Effector memory CD8-positive, alpha-beta T cell (primary cell): Measurements from ENCODE around the gene SUOX.
"Not testable (repeated sequence)": the region's sequence is repeated elsewhere in the genome, so short reads cannot be mapped to it uniquely, and the experiment has no call there.

Source experiments
- ATAC-seq: fragments of 150-1000 bp; cut with Tn5 transposase; replicated peaks from 2 replicates; pipeline ENCODE4 v1.10.0; 2021; ENCODE audit warnings: mild to moderate bottlenecking, moderate library complexity
- DNase-seq, 3 experiments: peaks; one replicate each; pipeline ENCODE4 v3.0.0; 2021
- H3K27ac Mint-ChIP-seq, 2 donors: one replicate each; pipeline ENCODE4 v1.8.0; 2022; ENCODE audit warnings: mild to moderate bottlenecking in 2 of 2, mixed read lengths in 2 of 2, moderate library complexity in 2 of 2
- H3K27me3 Mint-ChIP-seq, 2 donors: one replicate each; pipeline ENCODE4 v1.8.0; 2022; ENCODE audit warnings: mixed read lengths in 2 of 2
- H3K36me3 Mint-ChIP-seq: one replicate; pipeline ENCODE4 v1.8.0; 2022; ENCODE audit warnings: mild to moderate bottlenecking, moderate library complexity, mixed read lengths; ENCODE audit not compliant: insufficient read depth
- H3K4me1 Mint-ChIP-seq, 2 donors: one replicate each; pipeline ENCODE4 v1.8.0; 2022; ENCODE audit warnings: low read depth in 2 of 2, mixed read lengths in 2 of 2
- H3K4me3 Mint-ChIP-seq, 2 donors: one replicate each; pipeline ENCODE4 v1.8.0; 2022; ENCODE audit warnings: mild to moderate bottlenecking in 2 of 2, mixed read lengths in 2 of 2, moderate library complexity in 2 of 2
- H3K9me3 Mint-ChIP-seq, 2 donors: one replicate each; pipeline ENCODE4 v1.8.0; 2022; ENCODE audit warnings: mixed read lengths in 2 of 2

SUOX gene

GRCh38 chr12:55995366-55995765, 1.7 kb upstream of the SUOX start:
- H3K27me3 Mint-ChIP-seq, result peaks cover 0 to 12% of the 10 kb centered on the region in 2 donors
- DNase-seq (no peak), ATAC-seq (no peak)
- peaks cover 47% of the 10 kb centered on the region for H3K36me3 Mint-ChIP-seq
- peaks cover 0 to 8% of the 10 kb centered on the region in 2 donors for H3K4me1 Mint-ChIP-seq
- H3K27ac Mint-ChIP-seq, result no peak overlapping the region
- no peaks in the 10 kb centered on the region for H3K9me3 Mint-ChIP-seq
- no peak overlapping the region for H3K4me3 Mint-ChIP-seq

GRCh38 chr12:55996201-55996714, 818 bp upstream of the SUOX start:
- DNase-seq (peak; percentile 61 to 66 (median 63)), ATAC-seq (peak; percentile 83)
- Mint-ChIP-seq H3K4me1 (peaks cover 0 to 8% of the 10 kb centered on the region in 2 donors), H3K36me3 (peaks cover 39% of the 10 kb centered on the region), H3K27ac (no peak overlapping the region), H3K27me3 (peaks cover 0 to 12% of the 10 kb centered on the region in 2 donors), H3K4me3 (peak overlapping the region; percentile 5 to 21), H3K9me3 (no peaks in the 10 kb centered on the region)

GRCh38 chr12:55997535-55997859, 421 bp downstream of the SUOX start:
- H3K4me1 Mint-ChIP-seq, result peaks cover 0 to 8% of the 10 kb centered on the region in 2 donors
- H3K27me3 Mint-ChIP-seq, result peaks cover 0 to 12% of the 10 kb centered on the region in 2 donors
- no peak overlapping the region for H3K4me3 Mint-ChIP-seq
- DNase-seq, result no peak
- peaks cover 26% of the 10 kb centered on the region for H3K36me3 Mint-ChIP-seq
- no peak overlapping the region for H3K27ac Mint-ChIP-seq
- ATAC-seq, result no peak
- H3K9me3 Mint-ChIP-seq, result no peaks in the 10 kb centered on the region

GRCh38 chr12:55999522-55999921, 2.4 kb downstream of the SUOX start:
- peaks cover 0 to 12% of the 10 kb centered on the region in 2 donors for H3K27me3 Mint-ChIP-seq
- H3K9me3 Mint-ChIP-seq, H3K4me1 Mint-ChIP-seq, ATAC-seq, DNase-seq, H3K27ac Mint-ChIP-seq, H3K36me3 Mint-ChIP-seq, H3K4me3 Mint-ChIP-seq: not testable (repeated sequence)

GRCh38 chr12:55999999-56000540, 3.0 kb downstream of the SUOX start:
- not testable (repeated sequence) for DNase-seq, H3K9me3 Mint-ChIP-seq, H3K4me1 Mint-ChIP-seq, ATAC-seq, H3K27ac Mint-ChIP-seq, H3K36me3 Mint-ChIP-seq, H3K4me3 Mint-ChIP-seq
- peaks cover 0 to 12% of the 10 kb centered on the region in 2 donors for H3K27me3 Mint-ChIP-seq

- Mint-ChIP-seq H3K27me3 (peaks cover 0 to 12% of the 10 kb centered on the region in 2 donors), H3K4me1 (peaks cover under 1 to 5% of the 10 kb centered on the region in 2 donors), H3K27ac (no peak overlapping the region), H3K36me3 (no peaks in the 10 kb centered on the region), H3K9me3 (no peaks in the 10 kb centered on the region), H3K4me3 (no peak overlapping the region)
- DNase-seq (no peak), ATAC-seq (no peak)
Measured at GRCh38 chr12:56001487-56002100, 4.5 kb downstream of the SUOX start.

- not testable (repeated sequence) for H3K9me3 Mint-ChIP-seq, H3K27ac Mint-ChIP-seq, H3K36me3 Mint-ChIP-seq, H3K4me3 Mint-ChIP-seq, DNase-seq, H3K27me3 Mint-ChIP-seq, ATAC-seq
- peaks cover 6 to 11% of the 10 kb centered on the region in 2 donors for H3K4me1 Mint-ChIP-seq
Measured at GRCh38 chr12:56003376-56003775, 6.3 kb downstream of the SUOX start.

GRCh38 chr12:56004211-56004610, 7.1 kb downstream of the SUOX start:
- H3K4me3 Mint-ChIP-seq, result no peak overlapping the region
- no peak overlapping the region for H3K27ac Mint-ChIP-seq
- no peaks in the 10 kb centered on the region for H3K36me3 Mint-ChIP-seq
- ATAC-seq, result no peak
- DNase-seq, result no peak
- no peaks in the 10 kb centered on the region for H3K27me3 Mint-ChIP-seq
- no peaks in the 10 kb centered on the region for H3K9me3 Mint-ChIP-seq
- H3K4me1 Mint-ChIP-seq, result peaks cover 11 to 14% of the 10 kb centered on the region in 2 donors

GRCh38 chr12:56007564-56008559, 10.8 kb downstream of the SUOX start:
- Mint-ChIP-seq H3K4me3 (peak overlapping the region; percentile 81 to 88), H3K4me1 (peaks cover 11 to 14% of the 10 kb centered on the region in 2 donors), H3K9me3 (no peaks in the 10 kb centered on the region), H3K27ac (peak overlapping the region; percentile 84 to 92), H3K27me3 (no peaks in the 10 kb centered on the region), H3K36me3 (no peaks in the 10 kb centered on the region)
- peak; percentile 84 for ATAC-seq
- DNase-seq, result peak; percentile 41 to 49 (median 42)

GRCh38 chr12:56010111-56010570, 13.1 kb downstream of the SUOX start:
- Mint-ChIP-seq H3K36me3 (peaks cover 4% of the 10 kb centered on the region), H3K4me3 (no peak overlapping the region), H3K27ac (no peak overlapping the region), H3K27me3 (no peaks in the 10 kb centered on the region), H3K4me1 (peaks cover 10 to 11% of the 10 kb centered on the region in 2 donors), H3K9me3 (no peaks in the 10 kb centered on the region)
- no peak for DNase-seq
- no peak for ATAC-seq

GRCh38 chr12:56011509-56012090, 14.5 kb downstream of the SUOX start:
- Mint-ChIP-seq H3K4me1 (peaks cover 9 to 11% of the 10 kb centered on the region in 2 donors), H3K9me3 (no peaks in the 10 kb centered on the region), H3K4me3 (no peak overlapping the region)

GRCh38 chr12:56013482-56013881, 16.4 kb downstream of the SUOX start:
- ATAC-seq, result no peak
- DNase-seq, result no peak
- Mint-ChIP-seq H3K27ac (no peak overlapping the region), H3K4me3 (no peak overlapping the region), H3K9me3 (no peaks in the 10 kb centered on the region), H3K27me3 (no peaks in the 10 kb centered on the region), H3K36me3 (peaks cover 4% of the 10 kb centered on the region), H3K4me1 (peaks cover 3 to 5% of the 10 kb centered on the region in 2 donors)

More at GRCh38 chr12:56011509-56012090, 14.5 kb downstream of the SUOX start:
- Mint-ChIP-seq H3K36me3 (peaks cover 4% of the 10 kb centered on the region), H3K27ac (no peak overlapping the region), H3K27me3 (no peaks in the 10 kb centered on the region)
- no peak for DNase-seq
- ATAC-seq, result no peak

GRCh38 chr12:56014205-56014604, 17.1 kb downstream of the SUOX start:
- ATAC-seq (no peak), DNase-seq (no peak)
- Mint-ChIP-seq H3K27me3 (no peaks in the 10 kb centered on the region), H3K4me3 (no peak overlapping the region), H3K36me3 (peaks cover 4% of the 10 kb centered on the region), H3K27ac (no peak overlapping the region), H3K4me1 (no peaks in the 10 kb centered on the region), H3K9me3 (no peaks in the 10 kb centered on the region)
